ENCODE measurements around the gene RTN1.

DNA sequence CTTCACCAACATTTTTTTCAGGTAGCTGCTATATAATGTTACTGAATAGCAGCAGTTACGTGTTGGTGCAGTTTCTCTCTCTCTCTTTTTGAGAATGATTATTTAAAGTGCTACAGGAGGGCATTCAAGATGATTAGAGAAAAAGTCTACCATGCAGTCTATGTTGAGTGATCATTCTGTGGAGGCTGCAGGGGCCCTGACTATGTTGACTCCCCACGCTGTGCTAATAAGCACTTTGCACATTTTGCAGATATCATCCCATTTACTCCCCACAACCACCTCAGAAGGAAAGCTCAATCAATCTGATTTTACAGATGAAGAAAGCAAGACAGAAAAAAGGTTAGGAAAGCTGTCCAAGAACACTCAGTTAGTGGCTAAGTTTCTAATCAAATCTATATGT lies 87.8 kb downstream of the RTN1 start:
- TF ChIP-seq EZH2 (IDR thresholded peaks at IDR 0.05; ENCODE audit: insufficient read depth, poor library complexity, severe bottlenecking) = no peak
- no peak for TF ChIP-seq EZH2phosphoT487 (IDR thresholded peaks at IDR 0.05; ENCODE audit: insufficient read depth, low read depth)

All from GM23248 (cell line).